DOHH2 (cell line): ENCODE results near the gene GIPC3.

Experiments used
- H3F3A ChIP-seq: fragments of 200-600 bp; sonication (generic), shearing (Covaris generic); 2 replicates; pipeline ENCODE4 v1.6.0; 2016; ENCODE audit warnings: antibody characterized with exemption, mild to moderate bottlenecking; ENCODE audit not compliant: control insufficient read depth, insufficient read depth
- H3K27ac ChIP-seq: fragments of 200-600 bp; sonication (generic); 2 replicates; pipeline ENCODE4 v1.5.1; 2014; ENCODE audit warnings: low read depth, mild to moderate bottlenecking, low read length, moderate library complexity
- H3K27me3 ChIP-seq: fragments of 200-600 bp; sonication (generic); 2 replicates; pipeline ENCODE4 v1.6.1; 2014; ENCODE audit warnings: mild to moderate bottlenecking, low read length, mixed read lengths; ENCODE audit not compliant: control insufficient read depth
- H3K36me3 ChIP-seq: fragments of 200-600 bp; sonication (generic); 2 replicates; pipeline ENCODE4 v1.6.1; 2014; ENCODE audit warnings: mild to moderate bottlenecking, low read length, moderate library complexity, mixed read lengths; ENCODE audit not compliant: control insufficient read depth
- H3K4me1 ChIP-seq: fragments of 200-600 bp; sonication (generic); 2 replicates; pipeline ENCODE4 v1.6.1; 2014; ENCODE audit warnings: mild to moderate bottlenecking, low read length, mixed read lengths; ENCODE audit not compliant: control insufficient read depth
- H3K4me2 ChIP-seq: fragments of 200-600 bp; sonication (generic); 2 replicates; pipeline ENCODE4 v1.6.0; 2014; ENCODE audit warnings: mild to moderate bottlenecking, low read length, moderate library complexity
- H3K4me3 ChIP-seq: fragments of 200-600 bp; sonication (generic); 2 replicates; pipeline ENCODE4 v1.5.1; 2014; ENCODE audit warnings: mild to moderate bottlenecking, low read length, mixed read lengths
- H3K79me2 ChIP-seq: fragments of 200-600 bp; sonication (generic); 2 replicates; pipeline ENCODE4 v1.6.1; 2014; ENCODE audit warnings: mild to moderate bottlenecking, low read length, mixed read lengths; ENCODE audit not compliant: control insufficient read depth
- H3K9me2 ChIP-seq: fragments of 200-600 bp; sonication (generic); replicated peaks from 2 replicates; pipeline ENCODE4 v1.6.1; 2014; ENCODE audit warnings: mild to moderate bottlenecking, low read length, mixed read lengths; ENCODE audit not compliant: control insufficient read depth
- H3K9me3 ChIP-seq: fragments of 200-600 bp; sonication (generic); 2 replicates; pipeline ENCODE4 v1.6.1; 2014; ENCODE audit warnings: antibody characterized with exemption, low read length, mixed read lengths; ENCODE audit not compliant: control insufficient read depth, insufficient read depth
- H4K20me1 ChIP-seq: fragments of 200-600 bp; sonication (generic); 2 replicates; pipeline ENCODE4 v1.6.0; 2014; ENCODE audit warnings: low read depth, mild to moderate bottlenecking, antibody characterized with exemption, low read length, moderate library complexity; ENCODE audit not compliant: control insufficient read depth, insufficient read depth
- EZH2phosphoT487 ChIP-seq: fragments of 200-600 bp; sonication (generic); IDR thresholded peaks from 2 replicates; pipeline ENCODE4 v1.6.1; 2017; ENCODE audit warnings: borderline replicate concordance, mild to moderate bottlenecking, antibody characterized with exemption, low read length, moderate library complexity, mixed read lengths
- TF ChIP-seq, protein P1 (sequence below): fragments of 200-600 bp; sonication (generic); IDR thresholded peaks from one replicate; pipeline ENCODE4 v1.5.1; 2014; ENCODE audit warnings: antibody characterized with exemption, mild to moderate bottlenecking, low read depth, low read length; ENCODE audit not compliant: poor library complexity, severe bottlenecking

GIPC3 gene

DNA sequence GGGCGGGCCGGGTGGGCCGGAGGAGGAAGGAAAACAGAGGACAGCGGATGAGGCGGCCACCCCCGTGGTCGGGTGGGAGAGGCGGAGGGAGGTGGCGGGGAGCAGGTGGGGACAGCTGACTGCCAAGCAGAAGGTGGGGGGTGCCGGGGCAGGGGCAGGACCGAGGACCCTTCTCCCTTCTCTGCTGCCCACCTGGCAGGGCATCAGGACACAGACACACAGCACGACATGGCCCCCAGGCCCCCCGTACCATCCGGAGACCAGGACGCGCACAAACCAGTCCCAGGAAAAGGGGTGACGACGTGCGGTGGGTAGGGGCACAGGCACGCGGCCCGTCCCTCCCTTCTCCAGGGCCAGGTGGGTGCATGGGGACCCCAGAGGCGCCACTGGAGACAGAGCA, 52.3 kb downstream of the GIPC3 start:
- Histone ChIP-seq H3K79me2 (no peaks in the 10 kb centered on the region), H3K27me3 (no peaks in the 10 kb centered on the region), H3F3A (no peaks in the 10 kb centered on the region), H3K4me2 (no peak overlapping the region), H3K9me2 (no peaks in the 10 kb centered on the region), H3K4me3 (no peak overlapping the region), H3K4me1 (no peaks in the 10 kb centered on the region), H4K20me1 (no peaks in the 10 kb centered on the region), H3K9me3 (no peaks in the 10 kb centered on the region), H3K27ac (no peak overlapping the region), H3K36me3 (no peaks in the 10 kb centered on the region)
- TF ChIP-seq EZH2phosphoT487: no peak
- TF ChIP-seq, protein P1, sequence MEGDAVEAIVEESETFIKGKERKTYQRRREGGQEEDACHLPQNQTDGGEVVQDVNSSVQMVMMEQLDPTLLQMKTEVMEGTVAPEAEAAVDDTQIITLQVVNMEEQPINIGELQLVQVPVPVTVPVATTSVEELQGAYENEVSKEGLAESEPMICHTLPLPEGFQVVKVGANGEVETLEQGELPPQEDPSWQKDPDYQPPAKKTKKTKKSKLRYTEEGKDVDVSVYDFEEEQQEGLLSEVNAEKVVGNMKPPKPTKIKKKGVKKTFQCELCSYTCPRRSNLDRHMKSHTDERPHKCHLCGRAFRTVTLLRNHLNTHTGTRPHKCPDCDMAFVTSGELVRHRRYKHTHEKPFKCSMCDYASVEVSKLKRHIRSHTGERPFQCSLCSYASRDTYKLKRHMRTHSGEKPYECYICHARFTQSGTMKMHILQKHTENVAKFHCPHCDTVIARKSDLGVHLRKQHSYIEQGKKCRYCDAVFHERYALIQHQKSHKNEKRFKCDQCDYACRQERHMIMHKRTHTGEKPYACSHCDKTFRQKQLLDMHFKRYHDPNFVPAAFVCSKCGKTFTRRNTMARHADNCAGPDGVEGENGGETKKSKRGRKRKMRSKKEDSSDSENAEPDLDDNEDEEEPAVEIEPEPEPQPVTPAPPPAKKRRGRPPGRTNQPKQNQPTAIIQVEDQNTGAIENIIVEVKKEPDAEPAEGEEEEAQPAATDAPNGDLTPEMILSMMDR: no peak

GRCh38 chr19:3638208-3639193, 53.2 kb downstream of the GIPC3 start:
- Histone ChIP-seq H3K27ac (no peak overlapping the region), H3K27me3 (no peaks in the 10 kb centered on the region), H3K4me1 (no peaks in the 10 kb centered on the region), H3K9me3 (no peaks in the 10 kb centered on the region), H3F3A (no peaks in the 10 kb centered on the region), H3K36me3 (no peaks in the 10 kb centered on the region), H3K4me2 (no peak overlapping the region), H3K9me2 (no peaks in the 10 kb centered on the region), H4K20me1 (no peaks in the 10 kb centered on the region), H3K4me3 (no peak overlapping the region), H3K79me2 (no peaks in the 10 kb centered on the region)
- TF ChIP-seq, protein P1: no peak
- TF ChIP-seq EZH2phosphoT487: no peak

DNA sequence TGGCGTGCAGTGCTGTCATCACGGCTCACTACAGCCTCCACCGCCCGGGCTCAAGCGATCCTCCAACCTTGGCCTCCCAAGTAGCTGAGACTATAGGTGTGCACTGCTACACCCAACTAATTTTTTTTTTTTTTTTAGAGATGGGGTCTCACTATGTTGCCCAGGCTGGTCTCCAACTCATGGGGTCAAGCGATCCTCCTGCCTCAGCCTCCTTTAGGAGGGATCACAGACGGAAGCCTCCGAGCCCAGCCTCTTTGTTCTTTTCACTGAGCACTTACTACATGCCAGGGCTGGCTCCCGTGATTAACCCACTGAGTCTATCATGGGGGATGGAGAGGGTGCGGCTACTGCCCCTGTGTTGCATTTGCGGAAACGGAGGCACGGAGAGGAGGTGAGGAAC, 54.2 kb downstream of the GIPC3 start:
- Histone ChIP-seq H3F3A (no peaks in the 10 kb centered on the region), H3K4me3 (no peak overlapping the region), H3K4me2 (no peak overlapping the region), H4K20me1 (no peaks in the 10 kb centered on the region), H3K36me3 (no peaks in the 10 kb centered on the region), H3K9me2 (no peaks in the 10 kb centered on the region), H3K27ac (no peak overlapping the region), H3K27me3 (no peaks in the 10 kb centered on the region), H3K9me3 (no peaks in the 10 kb centered on the region), H3K79me2 (no peaks in the 10 kb centered on the region), H3K4me1 (no peaks in the 10 kb centered on the region)
- TF ChIP-seq, protein P1: no peak
- no peak for TF ChIP-seq EZH2phosphoT487
